ENCODE results near the gene TRMO.

Gene TRMO

DNA sequence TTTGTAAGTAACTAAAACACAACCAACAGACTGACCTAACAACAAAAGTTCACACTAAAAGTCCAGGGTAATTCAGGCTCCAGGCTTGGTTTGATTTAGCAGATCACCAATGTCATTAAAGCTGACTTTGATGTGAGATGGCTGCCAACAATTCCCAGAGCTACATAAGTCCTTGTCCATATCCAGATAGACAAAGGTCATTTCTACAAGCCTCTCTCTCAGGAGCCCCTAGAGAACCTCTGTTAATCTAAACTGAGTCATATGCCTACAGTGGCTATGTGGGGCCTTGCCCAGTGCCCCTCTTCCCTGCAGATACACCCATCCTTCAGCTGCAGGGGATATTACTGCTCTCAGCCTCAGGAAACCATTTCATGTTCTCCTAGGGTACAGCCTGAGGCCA lies 42.6 kb upstream of the TRMO start:
- TF ChIP-seq EP300 (IDR thresholded peaks at IDR 0.05; ENCODE audit: borderline replicate concordance) (no peak), RAD21 (IDR thresholded peaks at IDR 0.05; ENCODE audit: low read depth) (no peak), TAF1 (IDR thresholded peaks at IDR 0.05; ENCODE audit: low read depth) (no peak), TEAD4 (IDR thresholded peaks at IDR 0.05) (no peak), FOXM1 (IDR thresholded peaks at IDR 0.05; ENCODE audit: borderline replicate concordance, low read depth) (no peak), TCF12 (IDR thresholded peaks at IDR 0.05; ENCODE audit: low read depth) (no peak), CREB1 (IDR thresholded peaks at IDR 0.05; ENCODE audit: low read depth) (no peak), REST (IDR thresholded peaks at IDR 0.05; ENCODE audit: low read depth) (no peak), EGR1 (IDR thresholded peaks at IDR 0.05) (no peak)

DNA sequence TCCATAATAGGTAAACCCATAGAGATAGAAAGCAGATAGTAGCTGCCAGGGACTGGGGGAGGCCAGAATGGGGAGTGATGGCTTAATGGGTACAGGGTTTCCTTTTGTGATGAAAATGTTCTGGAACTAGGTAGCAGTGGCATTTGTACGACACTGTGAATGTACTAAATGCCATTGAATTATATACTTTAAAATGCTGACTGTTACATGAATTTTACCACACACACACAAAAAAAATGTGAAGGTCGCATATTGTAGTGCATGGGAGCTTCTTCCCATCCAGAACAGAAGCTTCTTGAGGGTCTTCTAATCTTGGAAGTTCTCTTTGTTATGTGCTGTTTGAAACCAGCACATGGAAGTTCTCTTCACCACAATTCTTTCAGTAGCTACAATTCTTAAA lies 40.9 kb upstream of the TRMO start:
- no peak for TF ChIP-seq EGR1 (IDR thresholded peaks at IDR 0.05)
- TF ChIP-seq EP300 (IDR thresholded peaks at IDR 0.05; ENCODE audit: borderline replicate concordance): no peak
- TF ChIP-seq, protein P1, sequence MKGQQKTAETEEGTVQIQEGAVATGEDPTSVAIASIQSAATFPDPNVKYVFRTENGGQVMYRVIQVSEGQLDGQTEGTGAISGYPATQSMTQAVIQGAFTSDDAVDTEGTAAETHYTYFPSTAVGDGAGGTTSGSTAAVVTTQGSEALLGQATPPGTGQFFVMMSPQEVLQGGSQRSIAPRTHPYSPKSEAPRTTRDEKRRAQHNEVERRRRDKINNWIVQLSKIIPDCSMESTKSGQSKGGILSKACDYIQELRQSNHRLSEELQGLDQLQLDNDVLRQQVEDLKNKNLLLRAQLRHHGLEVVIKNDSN (IDR thresholded peaks at IDR 0.05): no peak
- no peak for TF ChIP-seq REST (IDR thresholded peaks at IDR 0.05; ENCODE audit: low read depth)
- TF ChIP-seq YY1 (IDR thresholded peaks at IDR 0.05; ENCODE audit: low read depth): no peak
- TF ChIP-seq NFIC (IDR thresholded peaks at IDR 0.05): no peak
- no peak for TF ChIP-seq MAX (IDR thresholded peaks at IDR 0.05)
- TF ChIP-seq ZBTB7A (IDR thresholded peaks at IDR 0.05; ENCODE audit: low read depth): no peak
- TF ChIP-seq RAD21 (IDR thresholded peaks at IDR 0.05; ENCODE audit: low read depth): no peak
- no peak for TF ChIP-seq TAF1 (IDR thresholded peaks at IDR 0.05; ENCODE audit: low read depth)
- TF ChIP-seq TCF12 (IDR thresholded peaks at IDR 0.05; ENCODE audit: low read depth): no peak
- TF ChIP-seq FOXM1 (IDR thresholded peaks at IDR 0.05; ENCODE audit: borderline replicate concordance, low read depth): no peak
- TF ChIP-seq CREB1 (IDR thresholded peaks at IDR 0.05; ENCODE audit: low read depth): no peak
- TF ChIP-seq TEAD4 (IDR thresholded peaks at IDR 0.05): no peak
- no peak for TF ChIP-seq CEBPB (IDR thresholded peaks at IDR 0.05)

GRCh38 chr9:97962575-97962974 lies 40.3 kb upstream of the TRMO start:
- no peak for TF ChIP-seq EP300 (IDR thresholded peaks at IDR 0.05; ENCODE audit: borderline replicate concordance)
- no peak for TF ChIP-seq EGR1 (IDR thresholded peaks at IDR 0.05)
- TF ChIP-seq NFIC (IDR thresholded peaks at IDR 0.05): no peak
- no peak for TF ChIP-seq TCF12 (IDR thresholded peaks at IDR 0.05; ENCODE audit: low read depth)

GRCh38 chr9:97962136-97962535 lies 39.8 kb upstream of the TRMO start:
- TF ChIP-seq RAD21 (IDR thresholded peaks at IDR 0.05; ENCODE audit: low read depth) (no peak), EGR1 (IDR thresholded peaks at IDR 0.05) (no peak), REST (IDR thresholded peaks at IDR 0.05; ENCODE audit: low read depth) (no peak), MAX (IDR thresholded peaks at IDR 0.05) (no peak), CREB1 (IDR thresholded peaks at IDR 0.05; ENCODE audit: low read depth) (no peak), TCF12 (IDR thresholded peaks at IDR 0.05; ENCODE audit: low read depth) (no peak), ZBTB7A (IDR thresholded peaks at IDR 0.05; ENCODE audit: low read depth) (no peak), NFIC (IDR thresholded peaks at IDR 0.05) (no peak), EP300 (IDR thresholded peaks at IDR 0.05; ENCODE audit: borderline replicate concordance) (no peak)

- TF ChIP-seq EGR1 (IDR thresholded peaks at IDR 0.05) (no peak), YY1 (IDR thresholded peaks at IDR 0.05; ENCODE audit: low read depth) (no peak), FOXM1 (IDR thresholded peaks at IDR 0.05; ENCODE audit: borderline replicate concordance, low read depth) (no peak), EP300 (IDR thresholded peaks at IDR 0.05; ENCODE audit: borderline replicate concordance) (no peak), CEBPB (IDR thresholded peaks at IDR 0.05) (no peak), REST (IDR thresholded peaks at IDR 0.05; ENCODE audit: low read depth) (no peak), TAF1 (IDR thresholded peaks at IDR 0.05; ENCODE audit: low read depth) (no peak), RAD21 (IDR thresholded peaks at IDR 0.05; ENCODE audit: low read depth) (no peak), TCF12 (IDR thresholded peaks at IDR 0.05; ENCODE audit: low read depth) (no peak), MAX (IDR thresholded peaks at IDR 0.05) (no peak), NFIC (IDR thresholded peaks at IDR 0.05) (no peak), TEAD4 (IDR thresholded peaks at IDR 0.05) (no peak), ZBTB7A (IDR thresholded peaks at IDR 0.05; ENCODE audit: low read depth) (no peak)
- TF ChIP-seq, protein P1 (IDR thresholded peaks at IDR 0.05): no peak
These were observed 39.1 kb upstream of the TRMO start for GRCh38 chr9:97961361-97961760.
